ENCODE measurements around the gene SLF2. TPM values are rescaled to one million over a fixed set of nuclear protein-coding genes. Genes with fewer than 3 reads are reported as not detected.

Gene SLF2
- total and polyA plus RNA-seq, 9 of the 15 experiments (the other 6 are each of a cell fraction or from before 2014, with no cell fraction given), result 1.7 to 18.4 (median 7.8) TPM

DNA sequence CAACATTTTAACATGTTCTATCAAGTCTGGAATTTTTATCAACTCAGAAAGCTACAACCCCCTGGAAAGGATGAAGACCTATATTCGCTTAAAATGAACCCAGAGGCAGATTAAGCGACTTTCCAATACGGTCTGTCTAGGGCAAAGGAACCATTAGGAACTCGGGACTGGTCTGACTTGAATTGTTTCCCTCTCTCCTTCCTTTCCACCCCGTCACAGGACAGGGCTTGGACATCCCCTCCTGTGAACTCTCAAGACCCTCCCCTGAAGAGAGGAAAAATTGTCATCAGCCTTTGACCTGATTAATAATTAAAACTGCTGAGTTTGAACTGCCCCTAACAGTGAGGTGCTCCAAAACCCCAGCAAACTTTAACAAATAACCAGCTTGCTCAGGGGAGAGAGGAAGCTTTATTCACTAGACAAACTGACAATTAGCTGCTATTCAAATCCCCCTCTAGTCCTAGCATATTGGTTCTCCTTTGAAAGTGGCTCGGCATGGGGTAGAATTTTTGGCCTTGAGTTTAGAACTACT, 22.6 kb upstream of the SLF2 start:
- intact Hi-C loops (cut with micrococcal nuclease) (no loop called here), in situ Hi-C loops (cut with MboI) (loop anchor here (25.0 kb wide), 1 partner anchor 553 kb away; the partner anchor contains the start of genes PKD2L1 and SCD)
- no TSS peak for BruUV-seq (replicated peaks)
- Histone ChIP-seq H3K9me1 (ENCODE audit: control insufficient read depth, insufficient read depth, low read length) (no peaks in the 10 kb centered on the region), H3K4me1 (replicated peaks in 1 of 2; ENCODE audit: control insufficient read depth in 2 of 2, insufficient read depth in 2 of 2, low read length in 2 of 2) (no peaks in the 10 kb centered on the region; a peak in 1 of 5 replicates), H3K27ac (ENCODE audit: extremely low read depth, low read depth, low read length) (no peak overlapping the region), H2AFZ (ENCODE audit: low read depth, low read length) (no peak overlapping the region), H3K4me2 (ENCODE audit: insufficient read depth, low read length) (no peak overlapping the region), H3K4me3 (no peak overlapping the region), H3K79me2 (ENCODE audit: control insufficient read depth, insufficient read depth, low read length) (no peaks in the 10 kb centered on the region), H3K9ac (ENCODE audit: insufficient read depth in 1 of 2, low read depth in 2 of 2, low read length in 2 of 2) (no peak overlapping the region), H3K27me3 (ENCODE audit: control insufficient read depth in 2 of 2, insufficient read depth in 2 of 2, low read length in 2 of 2) (peaks cover 2 to 13% of the 10 kb centered on the region in 2 experiments; a peak in 4 of 5 replicates), H4K20me1 (replicated peaks; ENCODE audit: control insufficient read depth, insufficient read depth, low read length) (no peaks in the 10 kb centered on the region), H3K9me3 (replicated peaks; ENCODE audit: control insufficient read depth, insufficient read depth, low read depth, low read length) (no peaks in the 10 kb centered on the region), H3K36me3 (ENCODE audit: control insufficient read depth, insufficient read depth, low read length) (no peaks in the 10 kb centered on the region)
- POLR2A ChIA-PET, result no interaction called here
- WGBS (ENCODE audit: insufficient coverage, low coverage, missing lambda C conversion rate), result 4% methylated on average over 5 of the region's 6 CpGs
- CTCF ChIA-PET (ENCODE audit: low intra/inter-chr PET ratio), result no interaction called here
- TF ChIP-seq ZNF133 (CRISPR knock-in tag; IDR thresholded peaks at IDR 0.05), result no peak
- TF ChIP-seq IRF2 (CRISPR knock-in tag; IDR thresholded peaks at IDR 0.05), result no peak
- TF ChIP-seq MAFG (tag; conservative IDR thresholded peaks at IDR 0.05), result no peak
- TF ChIP-seq CBFB (CRISPR knock-in tag; IDR thresholded peaks at IDR 0.05), result no peak
- TF ChIP-seq ZBTB1 (CRISPR knock-in tag; IDR thresholded peaks at IDR 0.05; ENCODE audit: borderline replicate concordance, low read depth), result no peak
- no peak for TF ChIP-seq HEY1 (CRISPR knock-in tag; IDR thresholded peaks at IDR 0.05; ENCODE audit: borderline replicate concordance)
- no peak for TF ChIP-seq ZKSCAN8 (CRISPR knock-in tag; IDR thresholded peaks at IDR 0.05)
- TF ChIP-seq, protein P1, sequence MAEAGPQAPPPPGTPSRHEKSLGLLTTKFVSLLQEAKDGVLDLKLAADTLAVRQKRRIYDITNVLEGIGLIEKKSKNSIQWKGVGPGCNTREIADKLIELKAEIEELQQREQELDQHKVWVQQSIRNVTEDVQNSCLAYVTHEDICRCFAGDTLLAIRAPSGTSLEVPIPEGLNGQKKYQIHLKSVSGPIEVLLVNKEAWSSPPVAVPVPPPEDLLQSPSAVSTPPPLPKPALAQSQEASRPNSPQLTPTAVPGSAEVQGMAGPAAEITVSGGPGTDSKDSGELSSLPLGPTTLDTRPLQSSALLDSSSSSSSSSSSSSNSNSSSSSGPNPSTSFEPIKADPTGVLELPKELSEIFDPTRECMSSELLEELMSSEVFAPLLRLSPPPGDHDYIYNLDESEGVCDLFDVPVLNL (CRISPR knock-in tag; IDR thresholded peaks at IDR 0.05; ENCODE audit: low read depth), result no peak
- TF ChIP-seq NBN (IDR thresholded peaks at IDR 0.05; ENCODE audit: low read depth), result no peak
- TF ChIP-seq STAT5A (IDR thresholded peaks at IDR 0.05; ENCODE audit: borderline replicate concordance, low read length), result no peak
- no peak for TF ChIP-seq TCF7L2 (IDR thresholded peaks at IDR 0.05; ENCODE audit: low read depth, low read length)
- no peak for TF ChIP-seq CSDE1 (IDR thresholded peaks at IDR 0.05)
- TF ChIP-seq POLR3A (IDR thresholded peaks at IDR 0.05; ENCODE audit: borderline replicate concordance, extremely low read depth, insufficient read depth, insufficient read length), result no peak
- TF ChIP-seq ARHGAP35 (IDR thresholded peaks at IDR 0.05; ENCODE audit: partially characterized antibody), result no peak
- TF ChIP-seq RCOR1 (IDR thresholded peaks at IDR 0.05; ENCODE audit: borderline replicate concordance in 1 of 2, low read depth in 2 of 2, low read length in 2 of 2), result no peak
- TF ChIP-seq, protein P2, sequence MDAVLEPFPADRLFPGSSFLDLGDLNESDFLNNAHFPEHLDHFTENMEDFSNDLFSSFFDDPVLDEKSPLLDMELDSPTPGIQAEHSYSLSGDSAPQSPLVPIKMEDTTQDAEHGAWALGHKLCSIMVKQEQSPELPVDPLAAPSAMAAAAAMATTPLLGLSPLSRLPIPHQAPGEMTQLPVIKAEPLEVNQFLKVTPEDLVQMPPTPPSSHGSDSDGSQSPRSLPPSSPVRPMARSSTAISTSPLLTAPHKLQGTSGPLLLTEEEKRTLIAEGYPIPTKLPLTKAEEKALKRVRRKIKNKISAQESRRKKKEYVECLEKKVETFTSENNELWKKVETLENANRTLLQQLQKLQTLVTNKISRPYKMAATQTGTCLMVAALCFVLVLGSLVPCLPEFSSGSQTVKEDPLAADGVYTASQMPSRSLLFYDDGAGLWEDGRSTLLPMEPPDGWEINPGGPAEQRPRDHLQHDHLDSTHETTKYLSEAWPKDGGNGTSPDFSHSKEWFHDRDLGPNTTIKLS (IDR thresholded peaks at IDR 0.05; ENCODE audit: borderline replicate concordance, low read depth), result no peak
- TF ChIP-seq ZNF140 (CRISPR knock-in tag; IDR thresholded peaks at IDR 0.05), result no peak
- TF ChIP-seq MCM3 (IDR thresholded peaks at IDR 0.05), result no peak
- no peak for TF ChIP-seq MTA3 (IDR thresholded peaks at IDR 0.05; ENCODE audit: borderline replicate concordance)
- no peak for TF ChIP-seq NCOA1 (IDR thresholded peaks at IDR 0.05; ENCODE audit: low read depth)
- FAIRE-seq, result no peak
- no peak for DNase-seq (ENCODE audit: extremely low read depth in 1 of 4, low spot score in 3 of 4)
- ATAC-seq, result no peak
